Mesenchymal stem cell (in vitro differentiated cells and primary cell): ENCODE measurements around the gene MAGEB17.

Source experiments
- DNase-seq: peaks from one replicate; pipeline ENCODE4 v3.0.0-alpha.2; 2013
- H2AFZ ChIP-seq: one replicate; pipeline ENCODE4 v1.6.1; 2013; ENCODE audit warnings: low read depth, mild to moderate bottlenecking, control low read depth, inconsistent platforms, low read length, moderate library complexity
- H2AK5ac ChIP-seq: 2 replicates; pipeline ENCODE4 v1.6.1; 2013; ENCODE audit warnings: low read length, moderate library complexity, mild to moderate bottlenecking, inconsistent platforms; ENCODE audit not compliant: severe bottlenecking
- H2BK120ac ChIP-seq: one replicate; pipeline ENCODE4 v1.6.1; 2013; ENCODE audit warnings: low read depth, mild to moderate bottlenecking, inconsistent platforms, low read length, moderate library complexity
- H2BK12ac ChIP-seq, 2 experiments: one replicate each; pipeline ENCODE4 v1.6.1; 2013; ENCODE audit warnings: inconsistent platforms in 2 of 2, low read length in 2 of 2, mild to moderate bottlenecking in 2 of 2, moderate library complexity in 2 of 2, control low read depth in 1 of 2
- H2BK15ac ChIP-seq: one replicate; pipeline ENCODE4 v1.6.1; 2013; ENCODE audit warnings: mild to moderate bottlenecking, low read depth, inconsistent platforms; ENCODE audit not compliant: poor library complexity, severe bottlenecking
- H2BK5ac ChIP-seq: 2 replicates; pipeline ENCODE4 v1.6.1; 2013; ENCODE audit warnings: low read depth, mild to moderate bottlenecking, low read length, control low read depth, inconsistent platforms; ENCODE audit not compliant: poor library complexity, severe bottlenecking
- H3K14ac ChIP-seq, 2 experiments: one replicate each; pipeline ENCODE4 v1.6.1; 2013; ENCODE audit warnings: inconsistent platforms in 2 of 2, low read length in 2 of 2, control low read depth in 1 of 2, mild to moderate bottlenecking in 1 of 2, moderate library complexity in 1 of 2
- H3K18ac ChIP-seq, 2 experiments: one replicate each; pipeline ENCODE4 v1.6.1; 2013; ENCODE audit warnings: inconsistent platforms in 2 of 2, low read length in 2 of 2, control low read depth in 1 of 2, low read depth in 1 of 2, mild to moderate bottlenecking in 1 of 2
- H3K23ac ChIP-seq, 2 experiments: one replicate each; pipeline ENCODE4 v1.6.1; 2013; ENCODE audit warnings: inconsistent platforms in 2 of 2, low read length in 2 of 2, mild to moderate bottlenecking in 2 of 2, moderate library complexity in 2 of 2, control low read depth in 1 of 2
- H3K27ac ChIP-seq: 2 replicates; pipeline ENCODE4 v1.5.1; 2013; ENCODE audit warnings: mild to moderate bottlenecking, moderate library complexity, low read length, control low read depth, inconsistent platforms; ENCODE audit not compliant: poor library complexity, severe bottlenecking
- H3K27me3 ChIP-seq, 2 experiments: 2 replicates each; pipeline versions ENCODE4 v1.6.1 to v1.7.0; 2013; ENCODE audit warnings: low read length in 2 of 2, mild to moderate bottlenecking in 2 of 2, moderate library complexity in 2 of 2, control low read depth in 1 of 2, inconsistent platforms in 1 of 2; ENCODE audit not compliant: control insufficient read depth in 1 of 2, insufficient read depth in 1 of 2
- H3K36me3 ChIP-seq, 2 experiments: 2 replicates each; pipeline versions ENCODE4 v1.6.1 to v1.7.0; 2013; ENCODE audit warnings: low read length in 2 of 2, control low read depth in 1 of 2, inconsistent platforms in 1 of 2, low read depth in 1 of 2, mild to moderate bottlenecking in 1 of 2; ENCODE audit not compliant: insufficient read depth in 2 of 2, control insufficient read depth in 1 of 2
- H3K4ac ChIP-seq, 2 experiments: one replicate each; pipeline ENCODE4 v1.6.1; 2013; ENCODE audit warnings: inconsistent platforms in 2 of 2, low read length in 2 of 2, mild to moderate bottlenecking in 2 of 2, moderate library complexity in 2 of 2, control low read depth in 1 of 2, low read depth in 1 of 2
- H3K4me1 ChIP-seq: 2 replicates; pipeline ENCODE4 v1.6.1; 2013; ENCODE audit warnings: low read depth, low read length, control low read depth; ENCODE audit not compliant: control insufficient read depth, insufficient read depth
- H3K4me2 ChIP-seq: 2 replicates; pipeline ENCODE4 v1.6.1; 2013; ENCODE audit warnings: low read length, mild to moderate bottlenecking, inconsistent platforms; ENCODE audit not compliant: poor library complexity, severe bottlenecking
- H3K4me3 ChIP-seq, 2 experiments: 2 replicates each; pipeline versions ENCODE4 v1.5.1 to v1.7.0; 2013; ENCODE audit warnings: low read length in 2 of 2, mild to moderate bottlenecking in 2 of 2, control low read depth in 1 of 2, low read depth in 1 of 2; ENCODE audit not compliant: insufficient read depth in 1 of 2
- H3K79me1 ChIP-seq: replicated peaks from 2 replicates; pipeline ENCODE4 v1.6.1; 2013; ENCODE audit warnings: mild to moderate bottlenecking, control low read depth, low read length, inconsistent platforms; ENCODE audit not compliant: poor library complexity, severe bottlenecking
- H3K9ac ChIP-seq: 2 replicates; pipeline ENCODE4 v1.7.0; 2013; ENCODE audit warnings: mild to moderate bottlenecking, low read length, moderate library complexity
- H3K9me3 ChIP-seq: 2 replicates; pipeline ENCODE4 v1.7.0; 2013; ENCODE audit warnings: mild to moderate bottlenecking, low read length; ENCODE audit not compliant: control insufficient read depth
- H4K8ac ChIP-seq: one replicate; pipeline ENCODE4 v1.6.1; 2013; ENCODE audit warnings: inconsistent platforms, mild to moderate bottlenecking, low read length, moderate library complexity
- H4K91ac ChIP-seq: one replicate; pipeline ENCODE4 v1.6.1; 2013; ENCODE audit warnings: mild to moderate bottlenecking, low read length, inconsistent platforms
- WGBS: methylation state at CpG from one replicate; pipeline ENCODE4 v1.1.7; 2013; ENCODE audit warnings: mixed read lengths; 5-methylcytosine and 5-hydroxymethylcytosine counted together

The MAGEB17 gene

DNA sequence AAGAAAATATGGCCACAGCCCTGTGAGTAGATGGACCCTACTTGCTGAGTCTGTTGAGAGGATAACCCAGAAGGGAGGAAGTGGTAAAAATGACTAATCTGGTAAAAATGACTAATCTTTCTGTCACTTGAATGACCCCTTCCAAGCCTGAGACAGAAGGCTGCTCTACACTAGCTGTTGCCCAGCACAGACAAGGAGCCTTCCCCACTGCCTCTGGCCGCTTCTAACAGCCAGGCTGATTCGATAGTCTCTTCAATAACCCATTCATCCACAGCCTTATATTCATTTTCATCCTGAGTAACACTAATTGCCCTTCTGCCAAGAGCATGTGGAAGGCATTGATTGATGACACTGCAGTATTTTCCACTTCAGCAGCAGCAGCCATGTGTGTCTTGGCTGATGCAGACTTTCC lies 18.4 kb downstream of the MAGEB17 start:
- Histone ChIP-seq H3K14ac (no peak overlapping the region), H3K4me1 (no peaks in the 10 kb centered on the region), H3K36me3 (no peaks in the 10 kb centered on the region), H3K27ac (peak overlapping the region; percentile 69), H2BK12ac (peak overlapping the region in 1 of 2 experiments; percentile 2), H3K4ac (no peak overlapping the region), H3K79me1 (no peaks in the 10 kb centered on the region), H3K9ac (no peak overlapping the region), H4K91ac (no peak overlapping the region), H2BK120ac (no peak overlapping the region), H3K4me2 (peak overlapping the region; percentile 16), H3K9me3 (no peaks in the 10 kb centered on the region), H3K18ac (no peak overlapping the region), H3K4me3 (no peak overlapping the region), H2AK5ac (no peak overlapping the region), H2AFZ (no peak overlapping the region), H3K23ac (no peak overlapping the region), H2BK15ac (no peak overlapping the region), H2BK5ac (no peak overlapping the region), H4K8ac (no peak overlapping the region), H3K27me3 (no peaks in the 10 kb centered on the region)
- peak; percentile 81 for DNase-seq
- WGBS: 0% methylated on average over 2 of the region's 2 CpGs

DNA sequence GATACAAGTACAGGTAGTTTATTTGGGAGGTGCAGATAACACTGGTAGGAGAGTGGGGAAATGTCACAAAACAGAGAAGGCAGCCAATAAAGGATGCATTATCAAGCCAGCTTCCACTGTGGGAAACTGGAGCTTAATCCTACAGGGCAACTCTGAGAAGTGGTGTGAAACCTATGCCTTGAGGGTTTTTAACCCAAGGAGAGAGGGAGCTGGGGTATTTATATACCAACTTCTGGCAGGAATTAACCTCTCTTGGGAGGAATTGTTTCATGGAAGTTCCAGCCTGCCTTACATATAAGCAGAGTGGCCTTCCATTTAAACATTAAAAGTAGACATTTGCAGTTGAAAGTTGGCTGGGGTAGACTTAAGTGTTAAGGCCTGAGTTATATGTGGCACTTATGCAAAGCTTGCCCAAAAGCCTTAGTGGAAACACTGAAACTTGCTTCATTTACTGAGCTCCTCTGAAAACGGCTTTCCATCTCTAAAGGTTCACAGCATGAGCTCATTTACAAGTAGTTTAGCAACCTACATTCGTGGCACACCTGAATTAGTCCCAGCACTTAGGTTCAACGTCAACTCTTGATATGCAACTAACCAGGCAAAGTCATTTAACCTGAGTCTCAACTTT lies 19.2 kb downstream of the MAGEB17 start:
- DNase-seq: peak; percentile 3
- Histone ChIP-seq H3K9ac (no peak overlapping the region), H2AK5ac (no peak overlapping the region), H4K91ac (no peak overlapping the region), H3K36me3 (no peaks in the 10 kb centered on the region), H3K4ac (no peak overlapping the region), H4K8ac (no peak overlapping the region), H2BK5ac (no peak overlapping the region), H3K18ac (no peak overlapping the region), H3K27me3 (no peaks in the 10 kb centered on the region), H3K27ac (no peak overlapping the region), H2AFZ (no peak overlapping the region), H3K4me1 (no peaks in the 10 kb centered on the region), H3K4me2 (no peak overlapping the region), H3K4me3 (no peak overlapping the region), H2BK120ac (no peak overlapping the region), H2BK15ac (no peak overlapping the region), H3K23ac (no peak overlapping the region), H2BK12ac (no peak overlapping the region), H3K14ac (no peak overlapping the region), H3K79me1 (no peaks in the 10 kb centered on the region), H3K9me3 (no peaks in the 10 kb centered on the region)
- WGBS: 52% methylated on average over 3 of the region's 3 CpGs

DNA sequence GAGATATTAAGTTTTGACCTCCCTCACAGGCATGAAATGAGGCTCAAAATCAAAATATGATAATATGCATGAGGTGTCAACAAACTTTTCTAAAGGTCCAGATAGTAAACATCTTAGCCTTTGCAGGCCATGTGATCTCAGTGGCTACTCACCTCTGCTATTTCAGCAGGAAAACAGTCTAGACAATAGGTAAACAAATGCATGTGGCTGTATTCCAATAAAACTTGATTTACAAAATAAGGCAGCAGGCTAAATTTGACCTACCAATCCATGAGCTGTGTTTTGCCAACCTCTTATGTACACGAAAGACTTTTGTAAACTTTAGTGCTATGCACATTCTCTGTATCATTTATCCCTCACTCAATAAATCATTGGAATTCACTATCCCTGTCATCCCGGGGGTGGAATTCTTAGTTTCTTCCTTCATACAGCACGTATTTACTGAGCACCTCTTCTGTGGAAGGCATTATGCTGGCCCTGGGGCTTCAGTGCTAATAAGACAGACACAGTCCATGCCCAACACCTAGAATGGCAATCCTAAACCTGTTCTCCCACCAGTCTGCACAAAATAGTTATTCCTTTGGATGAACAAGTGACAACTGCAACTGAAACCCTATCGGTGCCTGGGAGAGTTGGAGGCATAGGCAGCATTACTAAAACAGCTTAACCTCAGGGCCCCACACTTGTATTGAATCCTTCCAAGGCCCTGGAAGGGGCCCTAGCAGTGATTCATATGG lies 19.9 kb downstream of the MAGEB17 start:
- Histone ChIP-seq H3K27ac (no peak overlapping the region), H3K9me3 (no peaks in the 10 kb centered on the region), H3K27me3 (peaks cover 0 to 3% of the 10 kb centered on the region in 2 experiments), H3K14ac (no peak overlapping the region), H4K91ac (no peak overlapping the region), H3K18ac (no peak overlapping the region), H4K8ac (no peak overlapping the region), H2AK5ac (no peak overlapping the region), H3K23ac (no peak overlapping the region), H3K4me1 (no peaks in the 10 kb centered on the region), H2BK15ac (no peak overlapping the region), H2BK120ac (no peak overlapping the region), H3K9ac (no peak overlapping the region), H3K79me1 (no peaks in the 10 kb centered on the region), H2BK12ac (no peak overlapping the region), H2AFZ (no peak overlapping the region), H3K4me2 (no peak overlapping the region), H3K36me3 (no peaks in the 10 kb centered on the region), H2BK5ac (no peak overlapping the region), H3K4ac (no peak overlapping the region), H3K4me3 (no peak overlapping the region)
- WGBS: 29% methylated on average over 4 of the region's 4 CpGs
- peak; percentile 12 for DNase-seq

DNA sequence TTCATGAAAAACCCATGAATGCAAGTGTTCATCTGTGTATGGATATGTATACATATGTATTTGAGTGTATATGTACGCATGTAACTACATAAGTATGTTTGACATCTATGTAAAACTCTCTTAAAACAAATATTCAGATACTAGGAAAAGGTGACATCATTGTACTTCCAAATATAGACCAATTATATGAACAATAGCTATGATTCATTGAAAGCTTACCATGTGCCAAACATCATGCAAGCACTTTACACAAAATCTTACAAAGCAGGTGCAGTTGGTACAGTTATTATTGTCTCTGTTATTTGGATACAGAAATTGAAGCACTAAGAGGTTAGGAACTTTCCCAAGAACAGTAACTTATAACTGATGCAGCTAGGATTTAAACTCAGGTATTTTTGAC lies 21.4 kb downstream of the MAGEB17 start:
- peaks cover 0 to 3% of the 10 kb centered on the region in 2 experiments for H3K27me3 ChIP-seq
- H3K27ac ChIP-seq: no peak overlapping the region
- no peak overlapping the region for H2BK120ac ChIP-seq
- no peak overlapping the region for H3K14ac ChIP-seq
- no peak overlapping the region for H2BK5ac ChIP-seq
- no peaks in the 10 kb centered on the region for H3K79me1 ChIP-seq
- no peaks in the 10 kb centered on the region for H3K4me1 ChIP-seq
- no peak overlapping the region for H2BK15ac ChIP-seq
- no peak overlapping the region for H3K23ac ChIP-seq
- no peak overlapping the region for H2AFZ ChIP-seq
- no peak overlapping the region for H3K4me2 ChIP-seq
- H3K4me3 ChIP-seq: no peak overlapping the region
- H3K9me3 ChIP-seq: no peaks in the 10 kb centered on the region
- H3K9ac ChIP-seq: no peak overlapping the region
- no peak overlapping the region for H3K4ac ChIP-seq
- DNase-seq: no peak
- no peak overlapping the region for H3K18ac ChIP-seq
- no peaks in the 10 kb centered on the region for H3K36me3 ChIP-seq
- H2AK5ac ChIP-seq: no peak overlapping the region
- no peak overlapping the region for H4K8ac ChIP-seq
- no CpG with 5 or more reads among the region's 1 CpG for WGBS
- no peak overlapping the region for H2BK12ac ChIP-seq
- no peak overlapping the region for H4K91ac ChIP-seq
